ENCODE data around the gene ECHDC1.

ECHDC1 gene

DNA sequence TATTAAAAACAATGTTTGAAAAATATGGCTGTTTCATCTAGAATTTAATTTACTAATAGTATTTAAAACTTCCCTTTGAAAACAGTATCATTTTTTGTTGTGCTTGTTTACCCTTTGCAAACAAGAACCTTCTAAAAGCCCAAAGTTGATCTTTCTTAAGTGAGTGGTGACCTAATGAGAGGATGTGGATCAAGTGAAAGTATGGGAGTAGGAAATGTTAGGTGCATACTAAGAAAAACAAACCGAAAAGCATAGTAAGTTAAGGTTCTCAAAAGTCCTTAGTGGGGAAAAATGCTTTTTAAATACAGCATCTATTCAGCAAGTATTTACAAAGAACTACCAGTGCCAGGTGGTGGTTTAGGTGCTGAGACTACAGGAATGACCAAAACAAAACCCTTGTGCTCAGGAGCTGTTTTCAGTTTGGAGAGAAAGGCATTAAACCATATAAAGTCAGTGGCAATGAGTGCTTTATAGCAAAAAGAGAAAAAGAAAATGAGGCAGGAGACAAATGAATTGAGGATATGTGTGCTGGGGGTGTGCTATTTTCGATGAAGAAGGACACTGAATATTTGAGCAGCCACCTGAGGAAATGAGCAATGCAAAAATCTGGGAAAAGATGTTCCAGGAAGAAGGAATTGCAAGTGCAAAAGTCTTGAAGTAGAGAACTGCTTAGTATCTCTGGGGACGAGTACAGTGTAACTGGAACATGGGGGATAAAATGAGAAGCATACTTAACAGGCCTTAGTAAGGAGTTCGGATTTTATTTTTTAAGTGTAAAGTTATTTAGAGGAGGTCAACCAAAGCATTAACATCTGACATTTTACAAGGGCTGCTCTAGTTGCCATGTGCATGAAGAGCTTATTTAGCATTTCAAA is 52.8 kb downstream of the ECHDC1 start:
- no peak for DNase-seq (ENCODE audit: low read depth)
- no peak overlapping the region for H3K4me3 ChIP-seq (ENCODE audit: control insufficient read depth, low read depth, low read length)
- TF ChIP-seq CTCF (conservative IDR thresholded peaks at IDR 0.05; ENCODE audit: control insufficient read depth, insufficient read depth, low read depth, low read length): no peak

GRCh38 chr6:127289934-127290333 is 53.5 kb downstream of the ECHDC1 start:
- DNase-seq (ENCODE audit: low read depth): no peak
- TF ChIP-seq CTCF (conservative IDR thresholded peaks at IDR 0.05; ENCODE audit: control insufficient read depth, insufficient read depth, low read depth, low read length): no peak

GRCh38 chr6:127288705-127289104 is 54.7 kb downstream of the ECHDC1 start:
- TF ChIP-seq CTCF (conservative IDR thresholded peaks at IDR 0.05; ENCODE audit: control insufficient read depth, insufficient read depth, low read depth, low read length): no peak
- no peak for DNase-seq (ENCODE audit: low read depth)

More at GRCh38 chr6:127289934-127290333, 53.5 kb downstream of the ECHDC1 start:
- H3K4me3 ChIP-seq (ENCODE audit: control insufficient read depth, low read depth, low read length): no peak overlapping the region

DNA sequence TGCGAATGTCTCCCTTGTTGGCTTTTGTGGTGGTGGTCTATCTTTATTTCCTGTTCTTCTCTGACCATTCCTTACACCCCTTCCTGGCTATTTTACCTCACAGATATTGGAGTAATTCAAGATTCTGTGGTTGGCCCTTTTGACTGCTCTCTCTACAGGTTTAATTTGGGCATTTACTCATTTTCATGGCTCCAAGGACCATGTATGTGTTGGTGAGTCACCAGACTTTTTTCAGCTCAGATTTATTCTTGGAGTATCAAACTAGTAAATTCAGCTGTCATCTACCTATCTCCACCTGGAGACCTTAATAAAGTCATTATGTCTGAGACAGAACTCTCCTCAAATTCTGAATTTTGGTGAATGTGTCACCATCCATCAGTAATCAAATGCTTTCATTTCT is 61.2 kb downstream of the ECHDC1 start:
- no peak for TF ChIP-seq CTCF (conservative IDR thresholded peaks at IDR 0.05; ENCODE audit: control insufficient read depth, insufficient read depth, low read depth, low read length)
- H3K4me3 ChIP-seq (ENCODE audit: control insufficient read depth, low read depth, low read length): no peak overlapping the region
- no peak for DNase-seq (ENCODE audit: low read depth)

More at GRCh38 chr6:127288705-127289104, 54.7 kb downstream of the ECHDC1 start:
- H3K4me3 ChIP-seq (ENCODE audit: control insufficient read depth, low read depth, low read length): no peak overlapping the region

DNA sequence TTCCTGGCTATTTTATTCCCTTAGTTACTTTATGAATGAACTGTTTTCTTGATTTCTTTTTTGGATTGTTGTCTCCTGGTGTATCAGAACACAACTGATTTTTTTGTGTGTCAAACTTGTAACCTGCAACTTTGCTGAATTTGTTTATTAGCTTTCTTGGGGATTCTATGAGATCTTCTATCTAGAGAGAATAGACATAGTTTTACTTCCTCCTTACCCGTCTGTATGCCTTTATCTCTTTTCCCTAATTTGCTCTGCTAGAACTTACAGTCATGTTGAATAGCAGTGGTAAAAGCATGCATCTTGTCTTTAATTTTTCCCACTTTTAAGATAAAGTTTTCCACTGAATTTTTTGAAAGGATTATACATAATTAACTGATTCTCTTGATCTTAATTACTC is 63.6 kb downstream of the ECHDC1 start:
- TF ChIP-seq CTCF (conservative IDR thresholded peaks at IDR 0.05; ENCODE audit: control insufficient read depth, insufficient read depth, low read depth, low read length): no peak
- no peak overlapping the region for H3K4me3 ChIP-seq (ENCODE audit: control insufficient read depth, low read depth, low read length)
- DNase-seq (ENCODE audit: low read depth): no peak

- no peak for DNase-seq (ENCODE audit: low read depth)
- no peak for TF ChIP-seq CTCF (conservative IDR thresholded peaks at IDR 0.05; ENCODE audit: control insufficient read depth, insufficient read depth, low read depth, low read length)
- no peak overlapping the region for H3K4me3 ChIP-seq (ENCODE audit: control insufficient read depth, low read depth, low read length)
Observed at GRCh38 chr6:127277878-127278843, 65.2 kb downstream of the ECHDC1 start.

Measured in fibroblast of mammary gland (primary cell).